AG09319 (cell line): ENCODE measurements around the gene DUSP22.

Experiments
- DNase-seq: peaks from one replicate; pipeline ENCODE4 v3.0.0-alpha.2; 2010; ENCODE audit warnings: low read depth; ENCODE audit errors: extremely low read depth
- TF ChIP-seq, protein P1 (sequence below): IDR thresholded peaks from 2 replicates; pipeline ENCODE4 v1.5.1; 2011; ENCODE audit warnings: low read depth, mild to moderate bottlenecking, inconsistent platforms, low read length, moderate library complexity

The DUSP22 gene

GRCh38 chr6:293193-294174 lies 1.2 kb downstream of the DUSP22 start:
- no peak for DNase-seq

DNA sequence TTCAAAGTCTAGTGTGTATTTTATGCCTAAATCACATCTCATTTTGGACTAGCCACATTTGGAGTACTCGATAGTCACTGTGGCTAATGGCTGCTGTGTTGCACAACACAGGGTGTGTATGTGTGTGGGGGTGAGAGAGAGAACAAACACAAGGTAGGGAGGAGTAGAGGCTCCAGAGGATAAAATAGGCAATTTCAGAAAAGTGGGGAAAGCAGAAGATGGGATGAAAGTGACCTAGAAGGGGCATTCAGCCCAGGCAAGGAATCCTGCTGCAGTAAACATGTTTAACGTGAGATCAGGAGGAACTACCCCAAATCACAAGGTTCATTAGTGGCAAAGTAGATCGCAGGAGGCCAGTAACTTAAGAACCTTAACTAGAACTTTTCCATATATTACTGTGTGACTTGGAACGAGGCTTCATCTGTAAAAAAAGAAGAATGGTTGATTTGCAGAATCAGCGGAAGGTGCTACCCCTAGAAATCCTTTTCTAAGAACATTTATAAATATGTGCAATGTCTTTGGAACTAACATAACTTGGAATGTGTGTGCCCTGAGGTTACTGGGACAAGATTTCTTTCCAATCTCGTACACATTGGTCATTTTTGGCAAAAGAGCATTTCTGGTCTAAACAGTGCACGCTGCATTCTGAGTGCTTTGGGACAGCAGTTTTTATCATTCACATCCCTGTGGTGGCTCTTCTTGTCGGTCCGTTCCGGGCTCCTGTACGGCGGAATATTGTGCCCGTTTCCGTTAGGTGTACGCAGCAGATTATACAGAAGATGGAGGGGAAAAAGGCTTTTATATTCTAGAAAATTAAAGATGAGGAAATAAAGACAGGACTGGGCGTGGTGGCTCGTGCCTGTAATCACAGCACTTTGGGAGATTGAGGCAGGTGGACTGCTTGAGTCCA lies 2.6 kb downstream of the DUSP22 start:
- TF ChIP-seq, protein P1, sequence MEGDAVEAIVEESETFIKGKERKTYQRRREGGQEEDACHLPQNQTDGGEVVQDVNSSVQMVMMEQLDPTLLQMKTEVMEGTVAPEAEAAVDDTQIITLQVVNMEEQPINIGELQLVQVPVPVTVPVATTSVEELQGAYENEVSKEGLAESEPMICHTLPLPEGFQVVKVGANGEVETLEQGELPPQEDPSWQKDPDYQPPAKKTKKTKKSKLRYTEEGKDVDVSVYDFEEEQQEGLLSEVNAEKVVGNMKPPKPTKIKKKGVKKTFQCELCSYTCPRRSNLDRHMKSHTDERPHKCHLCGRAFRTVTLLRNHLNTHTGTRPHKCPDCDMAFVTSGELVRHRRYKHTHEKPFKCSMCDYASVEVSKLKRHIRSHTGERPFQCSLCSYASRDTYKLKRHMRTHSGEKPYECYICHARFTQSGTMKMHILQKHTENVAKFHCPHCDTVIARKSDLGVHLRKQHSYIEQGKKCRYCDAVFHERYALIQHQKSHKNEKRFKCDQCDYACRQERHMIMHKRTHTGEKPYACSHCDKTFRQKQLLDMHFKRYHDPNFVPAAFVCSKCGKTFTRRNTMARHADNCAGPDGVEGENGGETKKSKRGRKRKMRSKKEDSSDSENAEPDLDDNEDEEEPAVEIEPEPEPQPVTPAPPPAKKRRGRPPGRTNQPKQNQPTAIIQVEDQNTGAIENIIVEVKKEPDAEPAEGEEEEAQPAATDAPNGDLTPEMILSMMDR = no peak
- no peak for DNase-seq

More at GRCh38 chr6:293193-294174, 1.2 kb downstream of the DUSP22 start:
- TF ChIP-seq, protein P1 = no peak

DNA sequence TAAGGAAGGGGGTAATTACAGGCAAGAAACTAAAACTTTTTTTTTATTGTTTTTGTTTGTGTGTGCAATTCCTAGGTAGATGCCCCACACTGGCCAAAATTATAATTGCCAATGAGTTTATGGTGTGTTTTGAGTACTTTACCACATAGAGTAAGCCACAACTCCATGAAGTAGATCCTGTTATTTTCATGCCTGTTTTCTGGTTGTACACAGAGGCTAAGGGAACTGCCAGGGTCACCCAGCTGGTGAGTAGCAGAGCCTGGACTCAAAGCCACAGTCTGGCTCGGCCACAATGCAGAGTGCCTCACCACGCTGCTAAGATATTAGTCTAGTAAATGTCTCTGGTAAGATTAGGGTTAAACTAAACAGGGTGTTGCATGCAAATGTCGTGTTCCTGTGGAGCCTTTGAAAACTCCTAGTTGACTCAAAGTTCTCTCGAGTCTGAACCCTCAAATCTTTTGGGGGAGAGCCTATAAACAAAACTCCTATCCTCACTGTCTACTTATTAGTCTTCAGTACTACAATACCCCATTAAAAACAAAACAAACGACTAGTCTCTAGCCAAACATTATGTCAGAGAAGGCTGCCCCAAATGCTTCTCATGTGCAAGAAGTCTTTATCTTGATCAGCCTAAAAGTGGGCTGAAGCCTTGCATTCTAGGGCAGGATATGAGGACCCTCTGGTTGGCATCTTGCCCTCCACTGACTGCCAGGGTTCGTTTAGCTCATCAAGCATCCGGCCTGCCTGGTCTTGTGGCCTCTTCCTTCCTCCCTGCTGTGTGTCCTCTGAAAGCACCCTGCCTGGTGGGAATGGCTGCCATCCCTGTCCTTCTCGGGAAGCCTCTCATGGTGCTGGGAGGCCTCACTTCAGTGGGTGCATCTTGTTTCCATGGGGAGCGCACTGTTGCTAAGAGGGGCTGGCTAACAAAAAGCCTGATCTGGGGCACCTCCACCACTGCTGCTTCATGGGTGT lies 4.2 kb downstream of the DUSP22 start:
- TF ChIP-seq, protein P1 = no peak
- no peak for DNase-seq

DNA sequence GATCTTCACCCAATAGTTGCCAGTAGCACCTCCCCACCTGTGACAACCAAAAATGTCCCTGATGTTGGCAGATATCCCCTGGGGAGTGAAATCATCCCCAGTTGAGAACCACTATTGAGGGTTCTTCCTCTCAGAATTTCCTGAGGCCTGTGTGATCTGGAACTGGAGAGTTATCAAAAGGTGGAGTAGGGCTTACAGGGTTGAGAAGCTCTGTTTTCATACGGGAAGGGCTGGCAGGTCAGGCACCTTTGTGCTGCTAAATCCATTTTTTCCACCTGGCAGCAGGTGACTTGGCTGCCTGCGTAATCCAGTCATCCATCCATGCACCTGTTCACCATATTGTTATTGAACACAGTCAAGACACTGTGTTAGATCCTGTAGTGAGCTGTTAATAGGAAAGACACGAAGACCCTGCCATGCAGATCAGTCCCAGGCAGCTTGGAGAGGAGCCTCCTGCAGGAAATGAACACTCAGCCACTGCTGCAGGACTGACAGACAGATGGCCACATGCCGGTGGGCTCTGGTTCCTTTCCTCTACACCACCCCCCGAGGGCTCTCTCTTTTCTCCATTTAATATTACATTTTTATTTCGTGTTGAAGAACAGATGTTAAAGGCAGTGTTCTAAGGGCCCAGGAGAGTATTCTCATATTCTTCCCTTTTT lies 5.4 kb downstream of the DUSP22 start:
- DNase-seq = no peak

DNA sequence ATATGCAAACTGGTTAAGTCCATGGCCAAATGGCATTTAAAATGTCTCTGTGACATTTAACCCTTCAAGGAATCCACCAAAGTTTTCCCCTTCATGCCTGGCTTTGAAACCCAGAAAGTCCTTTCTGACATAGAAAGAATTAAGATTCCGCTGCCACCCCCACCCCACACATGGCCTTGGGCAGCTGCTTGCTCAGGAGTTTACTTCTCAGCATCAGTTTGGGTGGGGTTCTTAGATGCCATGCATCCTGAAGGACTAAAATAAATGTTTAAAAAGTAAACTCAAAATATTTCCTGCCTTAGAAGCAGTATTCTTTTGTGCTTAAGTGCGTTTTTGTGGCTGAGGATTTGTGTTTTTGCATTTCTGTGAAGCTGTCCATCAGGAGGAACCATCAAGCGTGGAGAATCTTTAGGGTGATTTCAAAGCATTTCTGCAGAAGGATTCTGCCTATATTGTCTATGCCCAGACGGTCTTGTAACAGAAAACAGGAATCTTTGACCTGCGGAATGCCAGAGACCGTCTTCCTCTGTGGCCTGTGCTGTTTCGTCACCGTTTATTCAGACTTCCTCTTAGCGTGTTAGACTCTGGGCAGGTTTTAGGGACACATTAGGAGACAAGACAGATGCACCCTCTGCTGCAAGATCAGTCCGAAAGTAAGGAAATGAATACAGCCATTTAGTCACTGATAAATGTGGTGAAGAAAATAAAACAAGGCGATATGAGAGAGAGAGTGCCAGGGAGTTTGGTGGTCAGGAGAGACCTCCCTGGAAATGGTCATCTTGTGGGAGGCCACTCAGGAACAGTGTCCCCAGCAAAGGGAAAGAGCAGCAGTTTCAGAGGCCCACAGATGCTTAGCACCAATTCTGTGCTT lies 6.2 kb downstream of the DUSP22 start:
- DNase-seq = no peak
- TF ChIP-seq, protein P1 = no peak

More for the DNA sequence above, 5.4 kb downstream of the DUSP22 start:
- TF ChIP-seq, protein P1 = no peak
